Tibial nerve (tissue), 4 donors: ENCODE measurements around the gene COX4I2. TPM values are rescaled to one million over a fixed set of nuclear protein-coding genes. Genes with fewer than 3 reads are reported as not detected.

Experiments
- DNase-seq, 2 donors: peaks; one replicate each; pipeline ENCODE4 v3.0.0-alpha.2; 2019; ENCODE audit warnings: low spot score in 2 of 2
- H3K27ac ChIP-seq, 4 donors: fragments of 200-600 bp; sonication (generic) in 3 of 4; one replicate each; pipeline ENCODE4 v1.5.1; 2017 to 2019; ENCODE audit warnings: mild to moderate bottlenecking in 1 of 4
- H3K27me3 ChIP-seq, 2 donors: fragments of 200-600 bp; sonication (generic) in 1 of 2; one replicate each; pipeline versions ENCODE4 v1.5.1 to v1.6.0; 2017 to 2019
- H3K36me3 ChIP-seq, 3 donors: fragments of 200-600 bp; sonication (generic); one replicate each; pipeline ENCODE4 v1.5.1; 2018 to 2019
- H3K4me1 ChIP-seq, 4 donors: fragments of 200-600 bp; sonication (generic) in 3 of 4; one replicate each; pipeline ENCODE4 v1.5.1; 2017 to 2019
- H3K4me3 ChIP-seq, 4 donors: fragments of 200-600 bp; sonication (generic) in 3 of 4; one replicate each; pipeline ENCODE4 v1.5.1; 2017 to 2019; ENCODE audit warnings: mild to moderate bottlenecking in 1 of 4, moderate library complexity in 1 of 4
- H3K9me3 ChIP-seq, 4 donors: fragments of 200-600 bp; sonication (generic) in 3 of 4; one replicate each; pipeline ENCODE4 v1.5.1; 2017 to 2019
- CTCF ChIP-seq, 5 experiments: fragments of 200-600 bp in 3 of 5; fragments of 450-650 bp in 2 of 5; sonication (generic) in 3 of 5; IDR thresholded peaks; one replicate each; pipeline ENCODE4 v1.5.1; 2016 to 2019; ENCODE audit warnings: antibody characterized with exemption in 5 of 5, mild to moderate bottlenecking in 3 of 5, moderate library complexity in 2 of 5
- EP300 ChIP-seq, 2 donors: sonication (generic); formaldehyde crosslinking; IDR thresholded peaks; one replicate each; pipeline ENCODE4 v1.6.1; 2017; ENCODE audit warnings: antibody characterized with exemption in 2 of 2, mild to moderate bottlenecking in 1 of 2
- POLR2A ChIP-seq, 2 donors: fragments of 450-650 bp; IDR thresholded peaks; one replicate each; pipeline ENCODE4 v1.6.1; 2017; ENCODE audit warnings: antibody characterized with exemption in 2 of 2, mild to moderate bottlenecking in 2 of 2, moderate library complexity in 2 of 2
- WGBS, 2 donors: methylation state at CpG; one replicate each; pipeline ENCODE4 v1.1.5; 2018; 5-methylcytosine and 5-hydroxymethylcytosine counted together
- total RNA-seq, 4 donors: library from RNA; depleted of rRNA; stranded (reverse); fragments of >200 nt; gene quantifications; one replicate each; pipeline ENCODE4 v1.1.0, GENCODE V29; 2016

COX4I2 gene
- total RNA-seq, 4 donors from 2014 or later = 1.6 to 8.2 (median 4.2) TPM; not detected in 1

- Histone ChIP-seq H3K27me3 (no peaks in the 10 kb centered on the region), H3K36me3 (peaks cover 0 to 16% (median 0%) of the 10 kb centered on the region in 3 donors), H3K4me3 (no peak overlapping the region), H3K4me1 (peaks cover 6 to 99% (median 71%) of the 10 kb centered on the region in 4 donors), H3K27ac (peak overlapping the region; percentile 89 to 99 (median 98)), H3K9me3 (no peaks in the 10 kb centered on the region)
- no peak for DNase-seq
- 85 to 89% methylated on average over 7 of the region's 7 CpGs for WGBS, 2 donors
- TF ChIP-seq CTCF (IDR thresholded peaks at IDR 0.05) = no peak
- TF ChIP-seq POLR2A (IDR thresholded peaks at IDR 0.05) = no peak
- TF ChIP-seq EP300 (IDR thresholded peaks at IDR 0.05) = no peak
Observed at GRCh38 chr20:31676609-31676989, 38.9 kb downstream of the COX4I2 start.

- WGBS, 2 donors = 94 to 96% methylated on average over 2 of the region's 2 CpGs
- DNase-seq = no peak
Observed at GRCh38 chr20:31677553-31678260, 40.0 kb downstream of the COX4I2 start.

GRCh38 chr20:31678389-31679356 is 41.0 kb downstream of the COX4I2 start:
- Histone ChIP-seq H3K4me3 (no peak overlapping the region), H3K27me3 (no peaks in the 10 kb centered on the region), H3K27ac (peak overlapping the region in 2 of 4 donors; percentile 96 to 99), H3K4me1 (peaks cover 6 to 98% (median 55%) of the 10 kb centered on the region in 4 donors), H3K36me3 (peaks cover 0 to 20% (median 0%) of the 10 kb centered on the region in 3 donors), H3K9me3 (no peaks in the 10 kb centered on the region)
- TF ChIP-seq EP300 (IDR thresholded peaks at IDR 0.05) = no peak
- no peak for TF ChIP-seq POLR2A (IDR thresholded peaks at IDR 0.05)
- peak in 1 of 5 experiments; percentile 9 for TF ChIP-seq CTCF (IDR thresholded peaks at IDR 0.05)
- 77 to 79% methylated on average over 9 of the region's 9 CpGs for WGBS, 2 donors
- DNase-seq = no peak

More at GRCh38 chr20:31677553-31678260, 40.0 kb downstream of the COX4I2 start:
- Histone ChIP-seq H3K4me3 (no peak overlapping the region), H3K4me1 (peaks cover 6 to 99% (median 61%) of the 10 kb centered on the region in 4 donors), H3K27me3 (no peaks in the 10 kb centered on the region), H3K36me3 (peaks cover 0 to 16% (median 0%) of the 10 kb centered on the region in 3 donors), H3K27ac (peak overlapping the region in 3 of 4 donors; percentile 9 to 99 (median 96)), H3K9me3 (no peaks in the 10 kb centered on the region)
- no peak for TF ChIP-seq POLR2A (IDR thresholded peaks at IDR 0.05)
- TF ChIP-seq EP300 (IDR thresholded peaks at IDR 0.05) = no peak
- TF ChIP-seq CTCF (IDR thresholded peaks at IDR 0.05) = no peak

- H3K4me1 ChIP-seq = peaks cover 6 to 96% (median 48%) of the 10 kb centered on the region in 4 donors
- peak overlapping the region in 2 of 4 donors; percentile 96 to 99 for H3K27ac ChIP-seq
- peaks cover 0 to 26% (median 0%) of the 10 kb centered on the region in 3 donors for H3K36me3 ChIP-seq
- 78 to 86% methylated on average over 9 of the region's 9 CpGs for WGBS, 2 donors
- H3K4me3 ChIP-seq = no peak overlapping the region
- TF ChIP-seq POLR2A (IDR thresholded peaks at IDR 0.05) = no peak
- no peaks in the 10 kb centered on the region for H3K9me3 ChIP-seq
- no peaks in the 10 kb centered on the region for H3K27me3 ChIP-seq
- no peak for DNase-seq
Observed at GRCh38 chr20:31679357-31680285, 41.9 kb downstream of the COX4I2 start.
